Measurements from ENCODE around the gene LONRF3.

Gene LONRF3

GRCh38 chrX:118968031-118968430 lies 6.4 kb upstream of the LONRF3 start:
- no peaks in the 10 kb centered on the region for H3K4me1 ChIP-seq (ENCODE audit: insufficient read depth, low read length)
- no peak overlapping the region for H3K27ac ChIP-seq (ENCODE audit: low read depth, low read length)
- H3K9me3 ChIP-seq (ENCODE audit: low read length), result no peaks in the 10 kb centered on the region
- H3K27me3 ChIP-seq (ENCODE audit: control insufficient read depth in 1 of 2, insufficient read depth in 2 of 2, low read length in 2 of 2), result peaks cover 0 to 4% of the 10 kb centered on the region in 2 donors
- no peak overlapping the region for H3K4me3 ChIP-seq (ENCODE audit: low read depth in 1 of 2, low read length in 2 of 2)
- H3K9ac ChIP-seq (ENCODE audit: low read length), result no peak overlapping the region
- no peaks in the 10 kb centered on the region for H3K36me3 ChIP-seq (ENCODE audit: insufficient read depth, low read length)

DNA sequence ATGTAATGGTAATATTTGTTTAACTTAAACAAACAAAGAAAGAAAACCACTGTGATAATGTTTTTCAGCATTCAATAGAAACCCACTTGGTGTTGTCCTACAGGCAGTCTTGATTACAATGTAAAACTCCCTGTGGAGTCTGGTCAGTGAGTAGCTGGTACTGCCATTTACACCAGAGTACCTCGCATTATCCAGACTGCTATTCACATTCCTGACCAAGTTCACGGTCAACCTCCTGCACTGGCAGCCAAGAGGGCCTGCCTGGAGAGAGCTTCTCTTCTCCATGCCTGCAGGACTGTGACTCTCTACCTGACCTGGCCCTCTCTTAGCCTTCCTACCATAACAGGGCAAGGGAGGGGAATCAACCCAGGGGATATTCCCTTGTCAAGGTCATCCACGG lies 2.9 kb upstream of the LONRF3 start:
- Histone ChIP-seq H3K9ac (ENCODE audit: low read length) (no peak overlapping the region), H3K27ac (ENCODE audit: low read depth, low read length) (no peak overlapping the region), H3K36me3 (ENCODE audit: insufficient read depth, low read length) (no peaks in the 10 kb centered on the region), H3K4me3 (ENCODE audit: low read depth in 1 of 2, low read length in 2 of 2) (no peak overlapping the region), H3K9me3 (ENCODE audit: low read length) (no peaks in the 10 kb centered on the region), H3K4me1 (ENCODE audit: insufficient read depth, low read length) (no peaks in the 10 kb centered on the region), H3K27me3 (ENCODE audit: control insufficient read depth in 1 of 2, insufficient read depth in 2 of 2, low read length in 2 of 2) (peaks cover 0 to 11% of the 10 kb centered on the region in 2 donors)

- no peak overlapping the region for H3K9ac ChIP-seq (ENCODE audit: low read length)
Observed at GRCh38 chrX:118973389-118974087, 880 bp upstream of the LONRF3 start.

GRCh38 chrX:118974908-118975671 lies 672 bp downstream of the LONRF3 start:
- Histone ChIP-seq H3K9ac (ENCODE audit: low read length) (peak overlapping the region; percentile 45), H3K9me3 (ENCODE audit: low read length) (no peaks in the 10 kb centered on the region), H3K4me3 (ENCODE audit: low read depth in 1 of 2, low read length in 2 of 2) (peak overlapping the region; percentile 57 to 65), H3K27me3 (ENCODE audit: control insufficient read depth in 1 of 2, insufficient read depth in 2 of 2, low read length in 2 of 2) (peaks cover 0 to 11% of the 10 kb centered on the region in 2 donors), H3K36me3 (ENCODE audit: insufficient read depth, low read length) (no peaks in the 10 kb centered on the region), H3K4me1 (ENCODE audit: insufficient read depth, low read length) (no peaks in the 10 kb centered on the region), H3K27ac (ENCODE audit: low read depth, low read length) (peak overlapping the region; percentile 59)

More at GRCh38 chrX:118973389-118974087, 880 bp upstream of the LONRF3 start:
- H3K27me3 ChIP-seq (ENCODE audit: control insufficient read depth in 1 of 2, insufficient read depth in 2 of 2, low read length in 2 of 2), result peaks cover 0 to 11% of the 10 kb centered on the region in 2 donors
- no peaks in the 10 kb centered on the region for H3K9me3 ChIP-seq (ENCODE audit: low read length)
- peak overlapping the region; percentile 4 for H3K27ac ChIP-seq (ENCODE audit: low read depth, low read length)
- H3K4me3 ChIP-seq (ENCODE audit: low read depth in 1 of 2, low read length in 2 of 2), result peak overlapping the region; percentile 8 to 57
- no peaks in the 10 kb centered on the region for H3K4me1 ChIP-seq (ENCODE audit: insufficient read depth, low read length)
- no peaks in the 10 kb centered on the region for H3K36me3 ChIP-seq (ENCODE audit: insufficient read depth, low read length)

DNA sequence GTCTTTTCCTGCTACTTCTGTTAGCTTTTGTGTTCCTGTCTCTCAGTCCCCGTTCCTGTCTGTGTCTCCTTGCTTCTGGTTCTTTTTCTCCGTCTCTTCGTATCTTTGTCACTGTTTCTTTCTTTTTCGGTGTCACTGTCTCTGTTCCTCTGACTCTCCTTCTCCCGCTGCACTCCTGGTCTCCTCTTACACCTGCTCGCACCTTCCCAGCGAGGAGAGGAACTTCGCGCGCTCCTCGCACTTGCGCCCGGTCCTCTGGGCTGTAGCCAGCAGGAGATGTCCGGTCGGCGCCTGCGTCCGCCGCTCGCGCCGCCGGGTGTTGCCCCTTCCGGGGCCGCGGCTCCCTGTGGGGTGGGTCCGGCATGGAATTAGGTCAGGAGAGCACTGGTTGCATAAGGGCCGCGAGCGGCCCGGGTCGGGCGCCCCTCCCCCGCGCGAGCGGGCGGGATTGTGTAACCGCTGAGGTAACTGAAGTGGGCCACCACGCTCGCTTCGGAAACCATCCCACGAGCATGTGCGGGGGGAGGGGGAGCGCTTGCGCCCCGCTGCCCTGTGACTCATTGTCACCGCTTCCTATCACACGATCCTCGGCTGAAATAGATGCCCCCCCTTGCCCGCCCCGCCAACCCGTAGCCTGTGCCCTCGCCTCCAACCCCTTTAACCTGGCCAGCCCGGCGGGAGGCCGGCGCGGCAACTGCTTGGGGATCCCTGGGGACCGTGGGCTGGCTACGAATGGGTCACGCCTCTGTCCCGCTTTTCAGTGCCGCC lies 1.6 kb downstream of the LONRF3 start:
- Histone ChIP-seq H3K4me3 (ENCODE audit: low read depth in 1 of 2, low read length in 2 of 2) (peak overlapping the region; percentile 55 to 65), H3K9ac (ENCODE audit: low read length) (peak overlapping the region; percentile 74), H3K27me3 (ENCODE audit: control insufficient read depth in 1 of 2, insufficient read depth in 2 of 2, low read length in 2 of 2) (peaks cover 0 to 11% of the 10 kb centered on the region in 2 donors), H3K4me1 (ENCODE audit: insufficient read depth, low read length) (no peaks in the 10 kb centered on the region), H3K27ac (ENCODE audit: low read depth, low read length) (peak overlapping the region; percentile 59), H3K36me3 (ENCODE audit: insufficient read depth, low read length) (no peaks in the 10 kb centered on the region), H3K9me3 (ENCODE audit: low read length) (no peaks in the 10 kb centered on the region)

- peaks cover 0 to 11% of the 10 kb centered on the region in 2 donors for H3K27me3 ChIP-seq (ENCODE audit: control insufficient read depth in 1 of 2, insufficient read depth in 2 of 2, low read length in 2 of 2)
- no peaks in the 10 kb centered on the region for H3K9me3 ChIP-seq (ENCODE audit: low read length)
- peak overlapping the region; percentile 55 to 65 for H3K4me3 ChIP-seq (ENCODE audit: low read depth in 1 of 2, low read length in 2 of 2)
- peak overlapping the region; percentile 59 for H3K27ac ChIP-seq (ENCODE audit: low read depth, low read length)
- no peaks in the 10 kb centered on the region for H3K4me1 ChIP-seq (ENCODE audit: insufficient read depth, low read length)
- H3K9ac ChIP-seq (ENCODE audit: low read length), result no peak overlapping the region
- H3K36me3 ChIP-seq (ENCODE audit: insufficient read depth, low read length), result no peaks in the 10 kb centered on the region
Observed at GRCh38 chrX:118976599-118977340, 2.4 kb downstream of the LONRF3 start.

- H3K27ac ChIP-seq (ENCODE audit: low read depth, low read length), result no peak overlapping the region
- H3K4me3 ChIP-seq (ENCODE audit: low read depth in 1 of 2, low read length in 2 of 2), result no peak overlapping the region
- no peak overlapping the region for H3K9ac ChIP-seq (ENCODE audit: low read length)
Observed at GRCh38 chrX:118977424-118977823, 3.0 kb downstream of the LONRF3 start.

DNA sequence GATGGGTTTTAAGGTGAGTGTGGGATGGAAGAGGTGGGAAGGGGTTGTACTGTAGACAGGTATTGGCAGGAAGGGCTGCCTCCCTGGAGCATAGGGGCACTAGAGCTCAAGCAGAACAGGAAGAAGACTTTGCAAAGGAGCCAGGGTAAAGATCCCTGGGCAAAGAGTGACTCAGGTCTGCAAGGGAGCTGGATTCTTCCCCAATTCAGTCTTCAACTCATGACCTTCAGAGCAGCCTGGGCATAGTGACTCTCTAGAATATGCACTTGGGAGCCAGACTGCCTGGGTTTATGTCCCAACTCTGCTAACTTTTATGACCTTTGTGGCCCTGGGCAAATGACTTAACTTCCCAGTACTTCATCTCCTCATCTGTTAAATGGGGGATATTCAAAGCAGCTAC lies 4.0 kb downstream of the LONRF3 start:
- Histone ChIP-seq H3K36me3 (ENCODE audit: insufficient read depth, low read length) (no peaks in the 10 kb centered on the region), H3K9me3 (ENCODE audit: low read length) (no peaks in the 10 kb centered on the region), H3K4me3 (ENCODE audit: low read depth in 1 of 2, low read length in 2 of 2) (no peak overlapping the region), H3K4me1 (ENCODE audit: insufficient read depth, low read length) (no peaks in the 10 kb centered on the region), H3K27me3 (ENCODE audit: control insufficient read depth in 1 of 2, insufficient read depth in 2 of 2, low read length in 2 of 2) (peaks cover 0 to 3% of the 10 kb centered on the region in 2 donors), H3K27ac (ENCODE audit: low read depth, low read length) (no peak overlapping the region), H3K9ac (ENCODE audit: low read length) (no peak overlapping the region)

More at GRCh38 chrX:118977424-118977823, 3.0 kb downstream of the LONRF3 start:
- Histone ChIP-seq H3K36me3 (ENCODE audit: insufficient read depth, low read length) (no peaks in the 10 kb centered on the region), H3K4me1 (ENCODE audit: insufficient read depth, low read length) (no peaks in the 10 kb centered on the region), H3K9me3 (ENCODE audit: low read length) (no peaks in the 10 kb centered on the region), H3K27me3 (ENCODE audit: control insufficient read depth in 1 of 2, insufficient read depth in 2 of 2, low read length in 2 of 2) (peaks cover 0 to 11% of the 10 kb centered on the region in 2 donors)

GRCh38 chrX:118980761-118981160 lies 6.3 kb downstream of the LONRF3 start:
- H3K27me3 ChIP-seq (ENCODE audit: control insufficient read depth in 1 of 2, insufficient read depth in 2 of 2, low read length in 2 of 2), result no peaks in the 10 kb centered on the region

GRCh38 chrX:118983513-118983912 lies 9.1 kb downstream of the LONRF3 start:
- no peaks in the 10 kb centered on the region for H3K27me3 ChIP-seq (ENCODE audit: control insufficient read depth in 1 of 2, insufficient read depth in 2 of 2, low read length in 2 of 2)

More at GRCh38 chrX:118980761-118981160, 6.3 kb downstream of the LONRF3 start:
- no peaks in the 10 kb centered on the region for H3K4me1 ChIP-seq (ENCODE audit: insufficient read depth, low read length)
- no peak overlapping the region for H3K9ac ChIP-seq (ENCODE audit: low read length)
- H3K27ac ChIP-seq (ENCODE audit: low read depth, low read length), result no peak overlapping the region
- H3K36me3 ChIP-seq (ENCODE audit: insufficient read depth, low read length), result no peaks in the 10 kb centered on the region
- no peaks in the 10 kb centered on the region for H3K9me3 ChIP-seq (ENCODE audit: low read length)
- no peak overlapping the region for H3K4me3 ChIP-seq (ENCODE audit: low read depth in 1 of 2, low read length in 2 of 2)

More at GRCh38 chrX:118983513-118983912, 9.1 kb downstream of the LONRF3 start:
- Histone ChIP-seq H3K9me3 (ENCODE audit: low read length) (no peaks in the 10 kb centered on the region), H3K4me3 (ENCODE audit: low read depth in 1 of 2, low read length in 2 of 2) (no peak overlapping the region), H3K4me1 (ENCODE audit: insufficient read depth, low read length) (no peaks in the 10 kb centered on the region), H3K36me3 (ENCODE audit: insufficient read depth, low read length) (no peaks in the 10 kb centered on the region), H3K27ac (ENCODE audit: low read depth, low read length) (no peak overlapping the region), H3K9ac (ENCODE audit: low read length) (no peak overlapping the region)

All from muscle layer of colon (tissue), 2 donors.